GM18502 (cell line): ENCODE data around the gene ZNF43.
A peak's percentile ranks its signal among the peaks of the same experiment; 100 is the strongest.
"Not testable (repeated sequence)": the region's sequence is repeated elsewhere in the genome, so short reads cannot be mapped to it uniquely, and the experiment has no call there.

Experiments used
- ATAC-seq: cut with Tn5 transposase; IDR thresholded peaks from one replicate; pipeline ENCODE4 v1.9.1; 2021; ENCODE audit warnings: mild to moderate bottlenecking; ENCODE audit not compliant: unreplicated experiment, poor library complexity

ZNF43 gene

DNA sequence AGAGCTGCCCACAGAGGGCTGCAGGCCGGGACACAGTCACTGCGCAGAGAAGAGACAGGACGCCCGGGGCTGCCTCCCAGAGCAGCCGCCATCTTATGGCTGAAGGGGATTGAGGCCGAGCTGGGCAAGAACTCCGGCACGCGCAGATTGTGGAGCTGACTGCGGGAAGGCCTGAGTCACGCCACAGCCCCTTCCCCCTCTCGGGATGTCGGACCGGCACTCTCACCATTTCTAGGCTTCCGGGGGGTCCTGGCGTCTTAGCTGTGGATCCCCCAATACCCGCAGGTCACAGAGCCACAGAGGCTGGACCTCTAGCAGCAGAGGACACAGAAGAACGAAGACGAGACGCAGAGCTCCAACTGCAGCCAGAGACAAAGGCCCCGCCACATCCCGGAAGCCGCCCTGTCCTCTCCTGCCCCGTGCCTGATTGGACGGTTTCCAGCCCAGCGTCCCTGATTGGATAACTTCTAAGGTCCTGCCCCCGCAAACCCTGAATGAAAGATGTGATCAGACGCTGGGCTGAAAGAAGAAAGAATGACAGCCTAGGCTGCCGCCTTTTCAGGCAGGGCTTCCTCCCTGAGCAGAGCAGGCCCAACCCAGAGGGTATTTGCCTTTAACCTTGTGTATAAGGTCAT is at the start of gene ZNF43:
TSS of gene ZNF43 (minus strand) at position 373 of the 635 bp plus-strand sequence. CDS start at position 229, 144 bp downstream.
- ATAC-seq, result peak; percentile 97

GRCh38 chr19:21885516-21885915 is 49.5 kb upstream of the ZNF43 start:
- not testable (repeated sequence) for ATAC-seq

- ATAC-seq, result not testable (repeated sequence)
Measured at GRCh38 chr19:21884786-21885185, 48.8 kb upstream of the ZNF43 start.

- ATAC-seq, result no peak
Measured at GRCh38 chr19:21883516-21883915, 47.5 kb upstream of the ZNF43 start.

GRCh38 chr19:21880761-21881160 is 44.8 kb upstream of the ZNF43 start:
- ATAC-seq, result not testable (repeated sequence)

- no peak for ATAC-seq
Measured at GRCh38 chr19:21878646-21879045, 42.7 kb upstream of the ZNF43 start.

DNA sequence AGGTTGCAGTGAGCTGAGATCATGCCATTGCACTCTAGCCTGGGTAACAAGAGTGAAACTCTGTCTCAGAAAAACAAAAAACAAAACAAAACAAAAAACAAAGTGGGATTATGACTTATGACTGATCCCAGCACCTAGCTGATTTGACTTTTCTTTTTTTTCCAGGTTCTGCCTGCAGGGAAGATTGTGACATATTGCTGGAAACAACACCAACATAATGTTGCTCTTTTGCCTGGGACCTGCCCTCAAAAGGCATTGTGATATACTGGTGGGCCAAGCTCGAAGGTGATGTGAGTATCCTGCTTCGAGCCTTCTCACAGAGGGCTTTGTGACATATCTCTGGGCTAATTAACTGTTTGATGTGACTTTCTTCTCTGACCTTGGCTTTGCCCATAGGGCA is 42.0 kb upstream of the ZNF43 start:
- no peak for ATAC-seq

DNA sequence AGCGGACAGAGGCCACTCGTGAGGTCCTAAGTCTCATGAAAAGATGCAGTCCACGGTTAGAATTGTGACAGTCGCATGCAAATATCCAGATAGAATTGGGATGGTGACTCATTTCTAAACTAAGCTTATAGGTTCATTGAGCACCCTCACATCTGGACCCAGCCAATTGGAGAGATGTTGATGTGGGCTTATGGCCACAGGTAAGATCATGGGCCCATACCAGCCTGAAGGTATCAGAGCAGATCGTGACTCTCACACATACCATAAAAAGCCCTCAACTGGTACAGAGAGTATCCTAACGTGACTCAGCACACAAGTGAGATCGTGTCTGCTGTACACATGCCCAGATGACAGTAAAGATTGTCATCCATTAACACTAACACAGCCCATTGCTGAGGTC is 40.6 kb upstream of the ZNF43 start:
- not testable (repeated sequence) for ATAC-seq

DNA sequence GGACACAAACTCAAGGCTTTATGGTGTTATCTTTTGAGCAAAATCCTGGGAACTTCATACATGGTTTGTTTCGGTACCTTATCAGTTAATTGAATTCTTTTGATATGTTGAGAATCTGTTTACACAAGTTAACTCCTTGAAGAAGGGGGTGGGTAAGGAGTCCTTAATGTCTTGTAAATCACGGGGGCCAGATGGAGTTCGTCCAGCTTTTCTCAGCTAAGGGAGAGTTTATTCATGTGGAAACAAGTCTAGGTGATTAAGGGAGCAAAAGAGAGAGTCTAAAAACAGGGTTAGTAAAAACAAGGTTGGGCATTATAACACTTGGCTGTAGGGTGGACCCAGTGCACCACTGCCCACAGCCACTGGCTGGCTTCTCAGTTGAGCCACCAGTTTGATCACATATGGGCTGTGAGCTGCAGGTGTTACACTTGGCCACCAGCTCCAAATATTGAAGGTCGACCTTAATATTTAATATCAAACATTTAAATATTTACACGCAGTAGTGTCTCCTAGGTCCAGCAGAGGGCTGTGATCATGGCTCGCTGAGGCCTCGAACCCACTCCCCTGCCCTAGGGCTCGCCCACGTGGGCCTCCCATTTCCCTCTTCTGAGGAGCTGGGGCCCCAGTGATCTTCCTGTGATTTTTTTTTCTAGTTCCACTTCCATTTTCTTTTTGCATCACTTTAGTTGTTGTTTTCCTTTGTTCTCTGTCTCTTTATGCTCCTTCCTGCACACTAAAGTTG is 21.0 kb upstream of the ZNF43 start:
- no peak for ATAC-seq

DNA sequence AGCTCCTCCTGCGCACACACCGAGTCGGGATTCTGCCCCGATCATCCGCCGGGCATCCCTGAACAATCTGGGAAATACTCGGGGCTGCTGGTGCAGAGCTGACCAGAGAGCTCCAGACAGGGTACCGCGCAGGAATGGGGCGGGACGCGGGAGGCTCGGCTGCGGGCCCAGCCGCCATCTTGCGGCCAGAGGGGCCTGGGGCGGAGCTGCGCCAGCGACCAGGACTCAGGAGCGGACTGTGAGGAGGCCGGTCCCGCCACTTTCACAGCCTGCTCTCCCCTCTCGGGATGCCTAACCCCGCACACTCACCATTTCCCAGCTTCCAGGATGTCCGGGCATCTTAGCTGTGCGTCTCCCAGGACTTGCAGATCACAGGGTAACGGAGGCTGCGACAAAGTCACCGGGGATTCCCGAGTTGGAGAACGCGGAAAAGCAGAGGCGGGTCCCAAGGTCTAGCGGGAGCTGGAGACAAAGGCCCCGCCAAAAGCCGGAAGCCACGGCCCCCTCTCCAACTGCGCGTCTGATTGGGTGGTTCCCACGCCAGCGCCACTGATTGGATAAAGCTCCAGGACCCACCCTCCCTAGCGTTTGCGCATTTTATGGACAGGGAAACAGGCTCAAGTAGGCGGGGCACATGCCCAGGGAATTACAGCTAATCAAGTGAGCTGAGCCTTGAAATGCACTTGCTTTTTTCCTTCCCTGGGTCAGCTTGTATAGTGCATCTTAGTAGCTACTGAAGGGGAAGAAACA is 15.8 kb upstream of the ZNF43 start:
- ATAC-seq, result peak; percentile 99

DNA sequence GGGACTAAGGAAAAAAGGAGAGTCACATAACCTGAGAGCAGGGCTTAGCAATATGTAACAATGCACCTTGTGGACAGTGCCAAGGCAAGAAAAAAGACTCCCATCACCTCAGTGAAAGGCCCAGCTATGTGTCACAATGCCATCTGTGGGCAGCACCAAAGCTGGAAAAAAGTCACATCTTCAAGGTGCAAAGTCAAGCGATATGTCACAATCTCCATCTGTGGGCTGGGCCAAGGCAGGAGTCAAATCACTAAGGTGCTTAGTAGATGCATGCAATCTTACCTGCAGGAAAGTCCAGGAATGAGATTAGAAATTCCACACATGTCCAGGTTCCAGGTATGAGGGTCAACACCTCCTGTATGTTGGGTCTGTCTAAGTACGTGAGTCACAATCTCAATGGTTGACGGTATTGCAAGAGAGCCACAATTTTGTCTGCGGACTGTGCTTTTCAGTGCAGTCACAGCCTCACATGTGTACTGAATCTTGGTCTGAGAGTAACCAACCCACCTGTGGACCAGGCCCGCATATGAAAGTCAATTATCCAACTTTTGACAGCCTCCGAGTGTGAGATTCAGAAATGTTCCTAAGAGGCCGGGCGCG is 14.8 kb upstream of the ZNF43 start:
- no peak for ATAC-seq

DNA sequence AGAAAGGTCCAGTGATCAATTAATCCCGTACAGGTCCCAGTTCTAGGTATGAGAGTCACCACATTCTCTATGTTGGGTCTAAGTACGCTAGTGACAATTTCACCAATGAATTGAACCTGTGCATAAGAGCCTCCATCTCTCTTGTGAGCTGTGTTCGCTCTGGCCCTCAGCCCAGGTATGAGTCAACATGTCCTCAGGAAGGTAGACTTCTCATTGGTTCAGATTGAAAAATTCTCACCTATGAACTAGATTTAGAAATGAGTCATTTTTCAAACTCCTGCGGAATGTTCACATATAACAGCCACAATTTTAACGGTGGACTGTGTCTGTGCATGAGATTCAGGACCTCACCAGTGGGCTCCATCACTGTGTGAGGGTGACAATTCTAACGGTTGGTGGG is 12.7 kb upstream of the ZNF43 start:
- no peak for ATAC-seq

DNA sequence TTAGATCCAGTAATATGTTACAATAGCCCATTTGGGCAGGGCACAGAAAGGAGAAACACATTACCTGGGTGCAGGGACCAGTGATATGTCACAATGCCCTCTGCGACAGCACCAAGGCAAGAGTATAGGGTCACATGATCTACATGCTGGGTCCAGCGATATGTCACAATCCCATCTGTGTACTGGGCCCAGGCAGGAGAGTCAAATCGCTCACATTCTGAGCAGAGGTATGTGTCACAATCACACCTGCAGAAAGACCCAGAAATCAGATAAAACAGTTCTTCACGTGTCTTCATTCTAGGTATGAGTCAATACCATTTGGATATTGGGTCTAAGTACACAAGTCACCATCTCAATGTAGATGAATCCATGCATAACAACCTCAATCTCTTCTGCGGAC is 7.1 kb upstream of the ZNF43 start:
- no peak for ATAC-seq

DNA sequence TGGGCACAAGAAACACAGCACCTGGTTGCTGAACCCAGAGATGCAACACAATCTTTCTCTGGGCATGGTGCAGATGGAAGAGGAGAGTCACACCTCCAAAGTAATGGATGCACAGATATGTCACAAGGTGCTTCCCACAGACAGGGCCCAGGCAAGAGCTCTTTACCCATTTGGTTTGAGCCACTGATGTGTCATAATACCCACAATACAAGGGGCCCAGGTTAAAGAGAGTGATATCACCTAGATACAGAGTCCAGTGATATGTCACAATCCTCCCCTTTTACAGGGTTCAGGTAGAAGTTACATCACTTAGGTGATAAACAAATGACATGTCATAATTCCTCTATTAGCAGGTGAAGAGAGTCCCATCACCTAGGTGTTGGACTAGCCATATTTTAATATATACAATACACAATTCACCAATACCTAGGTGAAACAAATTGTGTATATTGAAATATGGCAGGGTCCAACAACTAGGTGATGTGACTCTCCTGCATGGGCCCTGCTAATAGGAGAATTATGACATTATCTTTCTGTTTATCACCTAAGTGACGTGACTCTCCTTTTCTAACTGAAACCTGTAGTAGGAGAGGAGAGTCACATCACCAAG is 5.6 kb upstream of the ZNF43 start:
- ATAC-seq, result no peak

GRCh38 chr19:21841081-21841480 is 5.1 kb upstream of the ZNF43 start:
- ATAC-seq, result no peak

DNA sequence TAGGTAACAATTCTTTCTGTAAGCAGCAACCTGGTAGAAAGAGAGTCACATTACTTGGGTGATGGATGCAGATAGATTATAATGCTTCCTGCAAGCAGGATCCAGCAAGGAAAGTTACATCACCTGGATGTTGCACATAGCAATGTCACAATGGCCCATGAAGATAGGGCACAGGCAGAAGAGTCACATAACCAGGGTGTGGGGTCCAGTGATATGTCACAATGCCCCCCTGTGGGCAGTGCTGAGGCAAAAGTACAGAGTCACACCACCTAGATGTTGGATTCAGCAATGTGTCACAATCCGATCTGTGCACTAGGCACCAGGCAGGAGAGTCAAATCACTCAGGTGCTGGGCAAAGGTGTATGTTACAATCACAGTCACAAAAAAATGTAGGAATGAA is 4.0 kb upstream of the ZNF43 start:
- ATAC-seq, result no peak

DNA sequence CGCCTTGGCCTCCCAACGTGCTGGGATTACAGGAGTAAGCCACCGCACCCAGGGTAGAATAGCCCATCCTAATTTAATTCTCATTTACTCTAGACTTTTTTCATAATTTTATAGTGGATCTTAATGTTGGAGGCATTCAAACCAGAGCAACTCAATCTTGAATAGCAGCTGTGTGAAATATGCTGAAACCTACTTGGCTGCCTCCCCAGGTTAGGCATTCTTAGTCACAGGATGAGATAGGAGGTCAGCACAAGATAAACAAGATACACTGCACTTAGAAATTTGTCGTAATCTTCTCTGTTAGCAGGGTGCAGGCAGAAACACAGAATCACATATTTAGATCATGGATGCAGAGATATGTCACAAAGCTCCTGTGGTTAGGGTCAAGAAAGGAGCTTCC is 2.7 kb upstream of the ZNF43 start:
- ATAC-seq, result no peak

GRCh38 chr19:21835429-21835809 is 563 bp downstream of the ZNF43 start:
- no peak for ATAC-seq

DNA sequence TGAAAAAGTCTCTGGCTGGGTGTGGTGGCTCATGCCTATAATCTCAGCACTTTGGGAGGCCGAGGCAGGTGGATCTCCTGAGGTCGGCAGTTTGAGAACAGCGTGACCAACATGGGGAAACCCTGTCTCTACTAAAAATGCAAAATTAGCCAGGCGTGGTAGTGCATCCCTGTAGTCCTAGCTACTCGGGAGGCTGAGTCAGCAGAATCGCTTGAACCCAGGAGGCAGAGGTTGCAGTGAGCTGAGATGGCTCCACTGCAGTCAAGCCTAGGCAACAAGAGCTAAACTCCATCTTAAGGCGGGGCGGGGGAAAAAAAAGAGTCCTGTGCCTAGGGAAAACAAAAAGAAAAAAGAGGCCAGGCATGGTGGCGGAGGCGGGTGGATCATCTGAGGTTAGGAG is 2.2 kb downstream of the ZNF43 start:
- ATAC-seq, result no peak

- no peak for ATAC-seq
Measured at GRCh38 chr19:21824679-21825078, 11.3 kb downstream of the ZNF43 start.

DNA sequence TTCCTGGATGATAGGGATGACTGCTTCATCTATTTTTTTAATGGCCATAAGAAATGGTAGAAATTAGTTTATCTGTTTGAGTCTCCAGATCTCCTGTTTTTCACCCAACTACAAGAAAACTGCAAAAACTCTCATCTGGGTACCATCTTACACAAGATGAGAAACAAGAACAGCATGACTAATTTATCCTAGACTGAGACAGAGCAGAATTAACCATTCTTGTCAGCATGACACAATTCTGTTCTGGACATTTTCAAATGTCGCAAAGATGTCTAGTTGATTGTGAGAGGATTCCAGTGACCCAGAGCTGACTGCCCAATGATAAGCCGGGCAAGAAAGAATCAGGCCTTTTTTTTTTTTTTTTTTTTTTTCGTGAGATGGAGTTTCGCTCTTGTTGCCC is 12.8 kb downstream of the ZNF43 start:
- no peak for ATAC-seq
